ENCODE data around the gene CASP14.
"Not testable (repeated sequence)": the region's sequence is repeated elsewhere in the genome, so short reads cannot be mapped to it uniquely, and the experiment has no call there.

Gene CASP14

GRCh38 chr19:15050639-15051038 lies 1.4 kb downstream of the CASP14 start:
- no peak overlapping the region for H3K4me3 ChIP-seq (ENCODE audit: control insufficient read depth, low read depth, low read length)
- DNase-seq (ENCODE audit: low read depth): no peak
- TF ChIP-seq CTCF (conservative IDR thresholded peaks at IDR 0.05; ENCODE audit: control insufficient read depth, insufficient read depth, low read depth, low read length): no peak

- H3K4me3 ChIP-seq (ENCODE audit: control insufficient read depth, low read depth, low read length): no peak overlapping the region
- no peak for DNase-seq (ENCODE audit: low read depth)
- no peak for TF ChIP-seq CTCF (conservative IDR thresholded peaks at IDR 0.05; ENCODE audit: control insufficient read depth, insufficient read depth, low read depth, low read length)
These were observed 12.8 kb downstream of the CASP14 start for GRCh38 chr19:15062036-15062435.

GRCh38 chr19:15070386-15070785 lies 21.1 kb downstream of the CASP14 start:
- H3K4me3 ChIP-seq (ENCODE audit: control insufficient read depth, low read depth, low read length); DNase-seq (ENCODE audit: low read depth): not testable (repeated sequence)

- DNase-seq (ENCODE audit: low read depth): no peak
- no peak overlapping the region for H3K4me3 ChIP-seq (ENCODE audit: control insufficient read depth, low read depth, low read length)
- no peak for TF ChIP-seq CTCF (conservative IDR thresholded peaks at IDR 0.05; ENCODE audit: control insufficient read depth, insufficient read depth, low read depth, low read length)
These were observed 23.8 kb downstream of the CASP14 start for GRCh38 chr19:15072930-15073647.

GRCh38 chr19:15074371-15074770 lies 25.1 kb downstream of the CASP14 start:
- no peak overlapping the region for H3K4me3 ChIP-seq (ENCODE audit: control insufficient read depth, low read depth, low read length)
- no peak for TF ChIP-seq CTCF (conservative IDR thresholded peaks at IDR 0.05; ENCODE audit: control insufficient read depth, insufficient read depth, low read depth, low read length)
- no peak for DNase-seq (ENCODE audit: low read depth)

- no peak for TF ChIP-seq CTCF (conservative IDR thresholded peaks at IDR 0.05; ENCODE audit: control insufficient read depth, insufficient read depth, low read depth, low read length)
- DNase-seq (ENCODE audit: low read depth): no peak
- H3K4me3 ChIP-seq (ENCODE audit: control insufficient read depth, low read depth, low read length): no peak overlapping the region
These were observed 26.5 kb downstream of the CASP14 start for GRCh38 chr19:15075806-15076205.

GRCh38 chr19:15080002-15080401 lies 30.7 kb downstream of the CASP14 start:
- not testable (repeated sequence) for DNase-seq (ENCODE audit: low read depth); H3K4me3 ChIP-seq (ENCODE audit: control insufficient read depth, low read depth, low read length)

- DNase-seq (ENCODE audit: low read depth): no peak
- TF ChIP-seq CTCF (conservative IDR thresholded peaks at IDR 0.05; ENCODE audit: control insufficient read depth, insufficient read depth, low read depth, low read length): no peak
- no peak within 1 kb of the TSS for H3K4me3 ChIP-seq (ENCODE audit: control insufficient read depth, low read depth, low read length)
These were observed 32.6 kb downstream of the CASP14 start, which contains the start of gene OR1I1 for GRCh38 chr19:15081911-15082310. Gene OR1I1, plus strand, starts transcription at chr19:15082211. Its CDS starts 4,855 bp downstream, at chr19:15087066.
